GM21423 (cell line): ENCODE measurements around the gene GALNT1.

ENCODE experiments used
- ATAC-seq: cut with Tn5 transposase; IDR thresholded peaks from one replicate; pipeline ENCODE4 v1.9.1; 2021; ENCODE audit warnings: mild to moderate bottlenecking, moderate library complexity; ENCODE audit not compliant: unreplicated experiment

GALNT1 gene

GRCh38 chr18:35616664-35617423, 35.3 kb downstream of the GALNT1 start:
- peak; percentile 99 for ATAC-seq

- no peak for ATAC-seq
Measured at GRCh38 chr18:35617865-35618264, 36.3 kb downstream of the GALNT1 start.

- no peak for ATAC-seq
Measured at GRCh38 chr18:35618289-35618688, 36.7 kb downstream of the GALNT1 start.

GRCh38 chr18:35618696-35619095, 37.2 kb downstream of the GALNT1 start:
- no peak for ATAC-seq

GRCh38 chr18:35619464-35619863, 37.9 kb downstream of the GALNT1 start:
- no peak for ATAC-seq

- no peak for ATAC-seq
Measured at GRCh38 chr18:35619941-35620340, 38.4 kb downstream of the GALNT1 start.

- ATAC-seq, result no peak
Measured at GRCh38 chr18:35620765-35621164, 39.2 kb downstream of the GALNT1 start.

GRCh38 chr18:35623255-35623654, 41.7 kb downstream of the GALNT1 start:
- ATAC-seq, result no peak

GRCh38 chr18:35624146-35624545, 42.6 kb downstream of the GALNT1 start:
- peak; percentile 67 for ATAC-seq

GRCh38 chr18:35625232-35625631, 43.7 kb downstream of the GALNT1 start:
- no peak for ATAC-seq

- no peak for ATAC-seq
Measured at GRCh38 chr18:35633761-35634160, 52.2 kb downstream of the GALNT1 start.

GRCh38 chr18:35634323-35634722, 52.8 kb downstream of the GALNT1 start:
- no peak for ATAC-seq

GRCh38 chr18:35635170-35635569, 53.6 kb downstream of the GALNT1 start:
- no peak for ATAC-seq

GRCh38 chr18:35637227-35637626, 55.7 kb downstream of the GALNT1 start:
- no peak for ATAC-seq

- ATAC-seq, result no peak
Measured at GRCh38 chr18:35639296-35639695, 57.8 kb downstream of the GALNT1 start.

GRCh38 chr18:35641467-35641866, 59.9 kb downstream of the GALNT1 start:
- ATAC-seq, result no peak

GRCh38 chr18:35641916-35642315, 60.4 kb downstream of the GALNT1 start:
- no peak for ATAC-seq

- ATAC-seq, result no peak
Measured at GRCh38 chr18:35642802-35643201, 61.3 kb downstream of the GALNT1 start.

- no peak for ATAC-seq
Measured at GRCh38 chr18:35646449-35646848, 64.9 kb downstream of the GALNT1 start.

- no peak for ATAC-seq
Measured at GRCh38 chr18:35653392-35654135, 72.0 kb downstream of the GALNT1 start.

GRCh38 chr18:35658112-35658511, 76.6 kb downstream of the GALNT1 start:
- no peak for ATAC-seq

GRCh38 chr18:35661483-35662146, 80.1 kb downstream of the GALNT1 start:
- no peak for ATAC-seq
